Pancreas (tissue), 10 donors: ENCODE data around the gene SLAMF8. TPM values are rescaled to one million over a fixed set of nuclear protein-coding genes. Genes with fewer than 3 reads are reported as not detected.
A peak's percentile ranks its signal among the peaks of the same experiment; 100 is the strongest.

Experiments used
- ATAC-seq, 4 donors: fragments of 200-7000 bp; cut with Tn5 transposase; one replicate each; pipeline versions ENCODE4 v1.8.0 to v1.9.1; 2020; ENCODE audit warnings: mild to moderate bottlenecking in 4 of 4, moderate library complexity in 4 of 4
- DNase-seq, 6 donors: peaks; one replicate each; pipeline ENCODE4 v3.0.0-alpha.2; 2020
- FAIRE-seq: peaks from 2 replicates; lab custom pipeline; 2012; peaks lifted over from hg19 to GRCh38; lab: Jason Lieb, UNC
- H3K27ac ChIP-seq, 4 donors: fragments of 200-600 bp; sonication (generic); 1 replicate in 3 of 4; 2 replicates in 1 of 4; pipeline versions ENCODE4 v1.5.0 to v1.8.0; 2020
- H3K27me3 ChIP-seq, 4 donors: fragments of 200-600 bp; one replicate each; pipeline ENCODE4 v1.8.0; 2021
- H3K36me3 ChIP-seq, 3 donors: fragments of 200-600 bp; sonication (generic) in 1 of 3; one replicate each; pipeline versions ENCODE4 v1.5.0 to v1.8.0; 2020 to 2021
- H3K4me1 ChIP-seq, 3 donors: fragments of 200-600 bp; one replicate each; pipeline ENCODE4 v1.8.0; 2021
- H3K4me3 ChIP-seq, 4 donors: fragments of 200-600 bp; sonication (generic) in 2 of 4; one replicate each; pipeline versions ENCODE4 v1.5.0 to v1.8.0; 2020 to 2021
- H3K9me3 ChIP-seq, 4 donors: fragments of 200-600 bp; one replicate each; pipeline ENCODE4 v1.8.0; 2021
- CTCF ChIP-seq, 4 donors: fragments of 200-600 bp; sonication (generic) in 3 of 4; IDR thresholded peaks; one replicate each; pipeline versions ENCODE4 v1.5.0 to v1.8.0; 2021; ENCODE audit warnings: antibody characterized with exemption in 4 of 4
- WGBS, 2 donors: extraction: QIAGEN DNeasy Blood & Tissue Kit; methylation state at CpG; one replicate each; pipeline ENCODE4 v1.1.7; 2013; 5-methylcytosine and 5-hydroxymethylcytosine counted together
- intact Hi-C, 3 donors: fragments of 100-400 bp; cut with DNase I; formaldehyde crosslinking; loops; one replicate each; pipeline versions ENCODE4 v1.11.1 to v1.14.2; 2022
- polyA plus RNA-seq, 2 donors: library from polyadenylated mRNA; stranded (reverse); fragments of 200-250 nt; gene quantifications; one replicate each; pipeline ENCODE4 v1.2.3, GENCODE V29; 2013
- total RNA-seq, 6 donors: library from RNA; stranded (reverse); fragmentation: NEBNext Ultra II Directional in 4 of 6; extraction: Animal tissue kit (Norgen Biotek cat#: 25700) in 4 of 6; gene quantifications; one replicate each; pipeline versions ENCODE4 v1.2.1 to v1.2.4, GENCODE V29; 2021 to 2023
- donor health status: healthy with polysubstance abuse.
- donor health status: DM: no; HTN: no; CAD: no; lungs with moderate emphysema.
- donor health status: DM: no; HTN: no; CAD: no.
- donor health status: control.
- donor health status: control.
- donor health status: Bipolar disorder and iron deficiency.
- donor health status: DM: yes; HTN: yes; CAD: no.
- donor health status: DM: no; HTN: no; CAD: no.
- donor health status: DM: no; HTN: no; CAD: no.
- donor health status: DM: yes; HTN: yes; CAD: no.

Gene SLAMF8
- total and polyA plus RNA-seq, 8 donors = 0.38 to 8.8 (median 0.46) TPM; not detected in 1

DNA sequence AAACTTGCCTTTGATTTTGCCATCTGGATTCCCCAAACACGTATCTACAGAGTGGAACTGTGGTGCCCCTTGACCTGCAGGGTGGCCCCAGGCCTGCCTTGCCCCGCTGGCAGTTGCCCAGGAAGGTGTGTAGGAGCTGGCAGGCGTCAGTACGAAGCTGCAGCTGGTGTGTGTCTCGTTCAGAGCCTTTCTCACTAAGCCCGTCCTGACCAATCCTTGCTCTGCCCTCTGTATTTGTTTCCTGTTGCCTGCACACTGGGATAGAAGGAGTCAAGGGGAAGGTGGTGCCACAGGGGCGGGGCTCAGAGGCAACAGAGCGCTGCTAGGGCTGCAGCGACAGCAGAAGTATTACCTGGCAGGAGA, 41.0 kb downstream of the SLAMF8 start:
- FAIRE-seq (no peak), DNase-seq (peak; percentile 65 to 90 (median 78)), ATAC-seq (peak; percentile 98 to 99 (median 99))
- Histone ChIP-seq H3K27me3 (no peaks in the 10 kb centered on the region), H3K9me3 (no peaks in the 10 kb centered on the region), H3K4me1 (peaks cover 9 to 11% (median 10%) of the 10 kb centered on the region in 3 donors), H3K4me3 (no peak overlapping the region), H3K27ac (peak overlapping the region; percentile 66 to 79 (median 68)), H3K36me3 (no peaks in the 10 kb centered on the region)
- no peak for TF ChIP-seq CTCF (IDR thresholded peaks at IDR 0.05)
- 6 to 9% methylated on average over 9 of the region's 9 CpGs for WGBS, 2 donors
- intact Hi-C loops = no loop called here

DNA sequence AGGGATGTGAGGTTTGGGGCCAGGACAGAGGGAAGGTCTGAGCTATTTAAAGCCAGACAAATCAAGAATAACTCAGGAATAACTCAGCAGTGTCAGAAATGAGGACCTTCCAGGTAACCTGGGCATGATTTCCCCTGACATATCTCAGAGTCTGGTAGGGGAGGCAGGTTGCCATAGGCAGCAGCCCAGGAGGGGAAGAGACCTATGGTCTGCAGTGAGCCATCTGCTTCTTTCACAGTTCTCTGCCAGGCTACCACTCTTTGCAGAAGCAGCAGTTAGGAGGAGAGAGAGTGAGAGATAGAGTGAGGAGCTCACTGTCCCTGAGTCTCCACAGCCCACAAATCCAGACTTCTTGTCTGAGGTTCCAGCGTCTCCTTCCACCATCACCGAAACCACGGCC, 42.1 kb downstream of the SLAMF8 start:
- Histone ChIP-seq H3K27me3 (no peaks in the 10 kb centered on the region), H3K36me3 (no peaks in the 10 kb centered on the region), H3K4me1 (peaks cover 9 to 11% (median 10%) of the 10 kb centered on the region in 3 donors), H3K27ac (peak overlapping the region in 1 of 4 donors; percentile 79), H3K9me3 (no peaks in the 10 kb centered on the region), H3K4me3 (no peak overlapping the region)
- intact Hi-C loops = no loop called here
- 63 to 87% methylated on average over 3 of the region's 3 CpGs for WGBS, 2 donors
- ATAC-seq = no peak
- FAIRE-seq = no peak
- TF ChIP-seq CTCF (IDR thresholded peaks at IDR 0.05) = no peak
- no peak for DNase-seq

- FAIRE-seq (no peak), ATAC-seq (peak in 1 of 4 donors; percentile 17), DNase-seq (no peak)
- Histone ChIP-seq H3K4me3 (no peak overlapping the region), H3K9me3 (no peaks in the 10 kb centered on the region), H3K27me3 (no peaks in the 10 kb centered on the region), H3K4me1 (peaks cover 9 to 11% (median 10%) of the 10 kb centered on the region in 3 donors), H3K36me3 (no peaks in the 10 kb centered on the region), H3K27ac (no peak overlapping the region)
- intact Hi-C loops = no loop called here
- 61 to 69% methylated on average over 4 of the region's 4 CpGs for WGBS, 2 donors
- TF ChIP-seq CTCF (IDR thresholded peaks at IDR 0.05) = no peak
These were observed 42.5 kb downstream of the SLAMF8 start for GRCh38 chr1:159869173-159869572.

DNA sequence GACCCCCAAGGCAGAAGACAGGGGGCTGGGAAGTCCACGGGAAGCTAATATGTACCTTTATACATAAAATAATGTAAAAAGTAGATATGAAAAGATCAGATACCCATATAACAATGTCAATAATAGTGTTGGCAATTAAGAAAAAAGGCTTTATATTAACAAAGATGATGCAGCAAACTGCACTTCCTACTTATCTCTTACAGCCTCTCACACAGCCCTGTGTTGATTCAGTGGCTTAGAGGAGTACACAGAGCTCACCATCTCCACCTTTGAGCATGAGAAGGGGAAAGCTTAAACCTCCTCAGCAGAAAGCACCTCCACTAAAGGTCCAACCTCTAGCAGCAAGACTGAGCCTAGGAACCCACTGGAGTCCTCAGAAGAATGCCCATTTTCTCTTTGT, 42.9 kb downstream of the SLAMF8 start:
- no peak overlapping the region for H3K27ac ChIP-seq
- WGBS, 2 donors = 39 to 41% methylated on average over 1 of the region's 1 CpG
- intact Hi-C loops = no loop called here

More for the DNA sequence above, 42.9 kb downstream of the SLAMF8 start:
- no peak for TF ChIP-seq CTCF (IDR thresholded peaks at IDR 0.05)
- Histone ChIP-seq H3K4me3 (no peak overlapping the region), H3K9me3 (no peaks in the 10 kb centered on the region), H3K27me3 (no peaks in the 10 kb centered on the region), H3K36me3 (no peaks in the 10 kb centered on the region), H3K4me1 (peaks cover 9 to 11% (median 10%) of the 10 kb centered on the region in 3 donors)
- FAIRE-seq = no peak
- ATAC-seq = no peak
- no peak for DNase-seq
